ACC112 (cell line): ENCODE measurements around the gene CDH8.
"Not testable (repeated sequence)": the region's sequence is repeated elsewhere in the genome, so short reads cannot be mapped to it uniquely, and the experiment has no call there.

Experiments
- H2AFZ ChIP-seq: fragments of 200-600 bp; sonication (generic); one replicate; pipeline ENCODE4 v1.6.0; 2017; ENCODE audit warnings: antibody characterized with exemption, low read length; ENCODE audit not compliant: unreplicated experiment
- H3K27ac ChIP-seq: fragments of 200-600 bp; sonication (generic); 2 replicates; pipeline ENCODE4 v1.5.1; 2014; ENCODE audit warnings: low read depth, mild to moderate bottlenecking, antibody characterized with exemption, low read length, moderate library complexity
- H3K27me3 ChIP-seq: fragments of 200-600 bp; sonication (generic); 2 replicates; pipeline ENCODE4 v1.6.1; 2014; ENCODE audit warnings: mild to moderate bottlenecking, antibody characterized with exemption, low read length, moderate library complexity, mixed read lengths; ENCODE audit not compliant: insufficient read depth
- H3K36me3 ChIP-seq: fragments of 200-600 bp; sonication (generic); 2 replicates; pipeline ENCODE4 v1.6.1; 2016; ENCODE audit warnings: mild to moderate bottlenecking, antibody characterized with exemption, low read length, moderate library complexity, mixed read lengths; ENCODE audit not compliant: insufficient read depth
- H3K4me1 ChIP-seq: fragments of 200-600 bp; sonication (generic); one replicate; pipeline ENCODE4 v1.6.1; 2016; ENCODE audit warnings: low read length, mixed read lengths; ENCODE audit not compliant: insufficient read depth, unreplicated experiment, control insufficient read depth
- H3K4me3 ChIP-seq: fragments of 200-600 bp; sonication (generic); 2 replicates; pipeline ENCODE4 v1.5.1; 2014; ENCODE audit warnings: mild to moderate bottlenecking, low read depth, low read length
- H3K79me2 ChIP-seq: fragments of 200-600 bp; sonication (generic); one replicate; pipeline ENCODE4 v1.6.0; 2016; ENCODE audit warnings: low read length; ENCODE audit not compliant: control insufficient read depth, unreplicated experiment, insufficient read depth

The CDH8 gene

DNA sequence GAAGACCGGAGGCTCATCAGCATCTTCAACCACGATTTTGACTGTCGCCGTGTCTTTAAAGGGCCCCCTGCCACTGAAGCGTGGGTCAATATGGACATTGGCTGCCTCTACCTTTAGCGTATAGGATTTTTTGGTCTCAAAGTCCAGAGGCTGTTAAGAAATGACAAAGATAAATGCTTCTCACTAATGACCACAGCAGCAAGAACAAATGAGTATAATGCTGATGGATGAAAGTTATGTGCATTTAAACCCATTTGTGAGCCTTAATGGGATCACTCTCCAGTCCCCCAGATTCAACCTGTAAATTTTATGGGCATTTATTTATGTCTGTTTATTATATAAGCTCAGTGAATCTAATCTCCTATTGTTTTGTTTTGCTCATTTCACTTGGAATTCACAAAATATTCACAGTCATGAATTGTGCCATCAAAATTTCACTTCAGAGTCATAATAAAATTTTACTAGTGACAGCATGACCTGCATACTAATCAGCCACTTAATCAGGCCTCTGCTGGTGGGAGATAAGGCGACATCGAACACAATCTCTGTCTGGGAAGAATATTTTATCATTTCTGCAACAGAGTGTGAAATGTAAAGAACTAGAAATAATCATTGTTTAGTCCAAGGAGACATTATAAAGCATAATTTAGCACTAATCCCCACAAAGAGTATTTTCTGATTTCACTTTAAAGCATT is 218.5 kb downstream of the CDH8 start:
- Histone ChIP-seq H3K79me2 (no peaks in the 10 kb centered on the region), H3K27ac (no peak overlapping the region), H3K27me3 (no peaks in the 10 kb centered on the region), H3K4me3 (no peak overlapping the region), H3K4me1 (no peaks in the 10 kb centered on the region), H2AFZ (no peak overlapping the region), H3K36me3 (no peaks in the 10 kb centered on the region)

DNA sequence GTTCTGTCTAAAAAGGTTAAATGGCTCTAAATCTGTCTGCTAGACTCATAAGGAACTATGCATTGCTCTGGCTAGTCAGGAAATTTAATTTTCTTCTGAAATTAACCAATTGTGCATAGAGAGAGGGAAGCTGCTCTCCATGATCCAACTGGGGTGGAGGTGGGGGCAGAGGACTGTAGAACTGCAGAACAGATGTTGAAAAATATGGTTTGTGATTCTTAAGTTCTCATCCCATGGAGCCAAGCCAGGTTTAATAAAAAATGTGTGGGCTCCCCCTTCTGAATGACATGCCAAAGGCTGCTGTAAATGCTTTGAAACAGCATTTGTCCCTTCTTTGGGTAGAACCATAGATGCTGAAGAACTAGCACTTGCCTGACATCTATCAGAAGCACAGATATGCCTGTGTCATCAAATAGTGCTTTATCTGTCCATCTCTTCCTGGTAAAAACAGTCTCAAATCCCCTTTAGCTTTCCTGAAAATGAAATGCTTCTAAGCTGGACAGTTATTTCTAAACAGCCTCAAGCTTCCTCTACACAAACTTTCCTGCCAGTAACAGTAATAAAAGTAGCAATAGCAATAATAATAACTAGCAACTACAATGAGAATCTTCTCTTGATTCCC is 221.4 kb downstream of the CDH8 start:
- H3K36me3 ChIP-seq: no peaks in the 10 kb centered on the region
- H3K27me3 ChIP-seq: no peaks in the 10 kb centered on the region
- no peak overlapping the region for H3K4me3 ChIP-seq
- H3K27ac ChIP-seq: no peak overlapping the region
- H2AFZ ChIP-seq: no peak overlapping the region
- no peaks in the 10 kb centered on the region for H3K79me2 ChIP-seq
- H3K4me1 ChIP-seq: no peaks in the 10 kb centered on the region

DNA sequence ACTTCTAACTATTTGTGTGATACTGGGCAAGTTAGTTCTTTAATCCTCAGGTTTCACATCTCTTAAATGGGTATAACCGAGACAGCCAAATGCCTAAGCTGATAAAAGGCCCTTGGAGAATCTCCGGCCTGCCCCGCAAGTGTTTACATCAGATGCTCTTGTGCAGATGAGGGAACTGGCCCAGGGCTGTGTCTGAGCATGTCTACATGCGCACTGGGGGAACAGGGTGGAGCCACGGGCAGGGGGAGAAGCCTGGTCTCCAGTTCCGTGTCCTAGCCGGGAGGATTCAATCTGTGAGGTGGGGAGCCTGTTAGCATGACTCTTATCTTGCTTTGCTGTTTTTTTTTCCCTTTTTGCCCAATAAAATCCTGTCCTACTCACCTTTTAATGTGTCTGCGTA is 222.9 kb downstream of the CDH8 start:
- no peak overlapping the region for H3K4me3 ChIP-seq
- H3K27ac ChIP-seq: no peak overlapping the region
- no peak overlapping the region for H2AFZ ChIP-seq
- no peaks in the 10 kb centered on the region for H3K27me3 ChIP-seq
- no peaks in the 10 kb centered on the region for H3K79me2 ChIP-seq
- no peaks in the 10 kb centered on the region for H3K4me1 ChIP-seq
- H3K36me3 ChIP-seq: no peaks in the 10 kb centered on the region

DNA sequence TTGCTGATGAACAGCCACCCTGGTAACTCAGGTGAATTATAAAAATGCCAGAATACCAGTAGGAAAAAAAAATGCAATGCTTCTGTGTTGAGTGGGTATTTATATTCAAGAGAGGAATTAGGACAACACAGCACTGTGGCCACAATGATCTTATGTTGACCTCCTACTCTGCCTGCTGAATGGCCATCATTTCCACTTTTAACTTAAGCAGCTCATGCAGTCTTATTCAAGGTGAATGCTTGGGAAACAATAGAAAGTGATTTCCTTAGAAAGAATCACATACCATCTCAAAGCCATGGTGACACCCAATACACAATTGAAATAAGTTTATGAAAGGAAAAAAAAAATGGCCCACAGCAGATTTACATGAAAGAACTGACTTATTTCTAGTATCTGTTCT is 224.0 kb downstream of the CDH8 start:
- Histone ChIP-seq H3K4me1 (no peaks in the 10 kb centered on the region), H3K27ac (no peak overlapping the region), H3K79me2 (no peaks in the 10 kb centered on the region), H3K27me3 (no peaks in the 10 kb centered on the region), H3K36me3 (no peaks in the 10 kb centered on the region), H3K4me3 (no peak overlapping the region), H2AFZ (no peak overlapping the region)

DNA sequence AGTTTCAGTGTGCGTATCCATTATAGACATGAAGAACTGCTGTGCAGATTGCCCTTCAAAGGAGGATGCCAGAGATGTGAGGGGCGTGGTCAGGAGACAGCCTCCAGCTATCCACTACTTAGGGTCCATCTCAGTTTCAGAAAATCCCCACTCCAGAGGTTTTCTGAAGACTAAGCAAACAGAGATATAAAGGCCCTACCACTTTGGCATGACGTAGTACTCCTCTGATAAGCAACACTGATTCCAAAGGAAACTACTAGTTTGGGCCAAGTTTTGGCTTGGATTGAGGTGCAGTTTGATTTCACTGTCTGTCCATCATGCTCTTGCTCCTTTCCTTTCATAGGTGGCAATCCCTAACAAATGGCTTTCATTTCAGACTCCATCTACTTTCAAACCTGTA is 228.7 kb downstream of the CDH8 start:
- no peak overlapping the region for H3K27ac ChIP-seq
- no peaks in the 10 kb centered on the region for H3K79me2 ChIP-seq
- H2AFZ ChIP-seq: no peak overlapping the region
- no peak overlapping the region for H3K4me3 ChIP-seq
- H3K36me3 ChIP-seq: no peaks in the 10 kb centered on the region
- no peaks in the 10 kb centered on the region for H3K4me1 ChIP-seq
- H3K27me3 ChIP-seq: no peaks in the 10 kb centered on the region

DNA sequence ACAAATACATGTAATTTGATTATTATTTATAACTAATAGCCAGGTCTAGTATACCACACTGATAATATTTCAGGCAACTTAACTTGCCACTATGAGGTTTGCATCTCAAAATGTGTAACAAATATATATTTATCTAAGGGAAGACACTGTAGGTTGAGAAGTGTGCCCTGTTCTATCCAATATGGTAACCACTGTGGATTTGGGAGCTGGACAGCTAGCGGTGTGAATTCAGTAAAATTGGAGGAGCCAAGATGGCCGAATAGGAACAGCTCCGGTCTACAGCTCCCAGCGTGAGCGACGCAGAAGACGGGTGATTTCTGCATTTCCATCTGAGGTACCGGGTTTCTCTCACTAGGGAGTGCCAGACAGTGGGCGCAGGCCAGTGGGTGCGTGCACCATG is 235.0 kb downstream of the CDH8 start:
- H3K4me3 ChIP-seq: not testable (repeated sequence)

DNA sequence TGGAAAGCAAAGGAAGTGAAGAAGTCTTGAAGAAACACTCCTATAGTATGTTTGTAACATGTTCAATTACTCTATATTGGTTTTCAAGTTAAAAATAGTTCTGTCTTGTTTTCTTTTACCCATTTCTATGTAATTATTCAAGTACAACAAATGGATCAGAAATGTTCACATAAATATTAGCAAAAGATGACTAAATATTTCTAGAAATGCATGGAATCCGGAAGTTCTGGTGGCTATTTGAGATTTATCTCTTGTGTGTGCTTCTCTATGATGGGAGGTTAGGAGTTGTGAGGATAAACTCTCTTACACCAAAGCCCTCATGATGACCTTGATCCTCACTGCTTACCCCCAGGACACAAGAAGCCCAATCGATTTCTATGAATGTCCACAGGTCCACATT is 237.5 kb downstream of the CDH8 start:
- no peaks in the 10 kb centered on the region for H3K27me3 ChIP-seq
- H3K36me3 ChIP-seq: no peaks in the 10 kb centered on the region
- no peak overlapping the region for H2AFZ ChIP-seq
- no peaks in the 10 kb centered on the region for H3K4me1 ChIP-seq
- 0 out of 2 replicates have a peak overlapping the region, but pooled peaks have one; percentile 3 for H3K27ac ChIP-seq
- no peak overlapping the region for H3K4me3 ChIP-seq
- H3K79me2 ChIP-seq: no peaks in the 10 kb centered on the region

More for the DNA sequence above, 235.0 kb downstream of the CDH8 start:
- H3K27me3 ChIP-seq, H2AFZ ChIP-seq, H3K36me3 ChIP-seq, H3K27ac ChIP-seq, H3K4me1 ChIP-seq, H3K79me2 ChIP-seq: not testable (repeated sequence)

DNA sequence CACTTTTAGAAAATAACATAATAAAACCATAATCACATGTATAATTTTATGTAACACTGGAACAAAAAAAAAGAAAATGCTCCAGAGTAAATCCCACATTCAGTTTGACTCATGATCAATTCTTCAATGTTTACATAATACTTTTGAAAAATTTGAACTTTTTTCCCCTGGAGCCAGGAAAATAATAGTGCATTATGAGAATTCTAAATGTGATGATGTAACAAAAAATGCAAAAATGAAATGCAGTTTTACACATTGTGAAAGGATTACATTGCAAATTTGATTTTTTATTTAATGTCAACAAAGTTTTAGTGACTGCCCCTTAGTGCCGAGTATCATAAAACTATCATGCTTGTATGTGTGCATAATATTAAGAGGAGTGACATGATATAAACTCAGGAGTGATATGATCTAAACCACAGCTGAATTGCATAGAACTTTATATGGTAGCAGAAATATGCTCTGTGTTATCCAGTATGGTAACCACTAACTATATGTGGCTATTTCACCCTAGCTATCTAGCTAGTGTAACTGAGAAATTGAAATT is 238.2 kb downstream of the CDH8 start:
- H3K79me2 ChIP-seq: no peaks in the 10 kb centered on the region
- no peak overlapping the region for H3K27ac ChIP-seq
- no peaks in the 10 kb centered on the region for H3K36me3 ChIP-seq
- H2AFZ ChIP-seq: no peak overlapping the region
- no peak overlapping the region for H3K4me3 ChIP-seq
- no peaks in the 10 kb centered on the region for H3K27me3 ChIP-seq
- no peaks in the 10 kb centered on the region for H3K4me1 ChIP-seq

DNA sequence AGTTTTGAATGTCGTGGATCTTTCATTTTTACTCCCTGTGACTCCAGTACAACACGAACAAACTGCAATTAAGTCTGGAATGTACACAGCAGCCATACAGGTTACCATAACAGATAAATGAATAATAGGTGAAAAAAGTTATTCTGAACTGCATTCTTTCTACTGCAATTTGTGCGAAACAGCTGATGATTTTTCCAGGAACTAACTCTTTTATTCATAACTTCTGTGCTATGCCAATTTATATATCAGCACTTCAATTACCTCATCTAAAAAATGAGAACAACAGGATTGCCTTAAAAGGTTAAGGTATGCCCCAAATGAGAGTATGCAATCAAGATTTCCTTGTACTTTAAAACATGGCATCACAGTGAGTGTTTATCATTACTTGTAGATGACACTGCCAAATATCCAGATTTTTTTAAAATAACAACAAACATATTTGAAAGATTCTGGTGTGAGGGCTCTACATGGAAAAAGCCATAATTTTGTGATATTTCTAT is 238.9 kb downstream of the CDH8 start:
- Histone ChIP-seq H2AFZ (no peak overlapping the region), H3K27me3 (no peaks in the 10 kb centered on the region), H3K36me3 (no peaks in the 10 kb centered on the region), H3K4me1 (peaks cover 4% of the 10 kb centered on the region), H3K79me2 (no peaks in the 10 kb centered on the region), H3K4me3 (no peak overlapping the region), H3K27ac (no peak overlapping the region)

DNA sequence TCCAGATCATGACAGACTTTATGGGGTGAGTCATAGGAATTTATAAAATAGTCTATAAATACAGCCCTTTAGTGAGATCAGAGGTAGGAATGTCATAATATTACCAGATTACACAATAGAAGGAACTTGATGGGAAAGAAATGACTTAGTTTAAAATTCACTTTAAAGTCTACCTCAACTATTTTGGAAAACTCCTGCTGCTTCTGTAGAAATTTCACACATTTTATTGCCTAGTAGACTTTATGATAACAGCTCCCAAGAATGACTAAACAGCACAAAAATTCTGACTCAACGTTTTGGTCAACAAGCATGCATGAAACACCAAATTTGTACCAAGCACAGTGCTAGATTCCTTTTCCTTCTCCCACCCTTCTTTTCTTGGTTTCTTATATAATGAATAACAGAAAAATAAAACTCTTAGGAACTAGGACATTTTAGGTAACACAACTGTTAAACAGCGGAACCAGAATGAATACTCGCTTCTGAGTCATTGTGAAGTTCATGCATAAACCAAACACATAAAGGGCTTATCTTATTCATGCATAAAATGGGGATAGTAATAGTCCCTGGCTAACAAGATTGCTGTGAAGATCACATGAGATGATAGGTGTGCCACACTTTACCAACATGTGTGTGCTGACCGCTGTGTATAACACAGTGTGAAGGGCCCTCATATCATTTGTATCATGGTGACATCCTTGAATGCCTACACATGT is 243.9 kb downstream of the CDH8 start:
- Histone ChIP-seq H3K36me3 (no peaks in the 10 kb centered on the region), H3K27ac (peak overlapping the region; percentile 63), H3K27me3 (no peaks in the 10 kb centered on the region), H3K79me2 (no peaks in the 10 kb centered on the region), H3K4me3 (no peak overlapping the region), H2AFZ (no peak overlapping the region), H3K4me1 (peaks cover 4% of the 10 kb centered on the region)
